ENCODE results near the gene OR52K2.

Gene OR52K2

GRCh38 chr11:4443232-4443891, 5.7 kb upstream of the OR52K2 start:
- Histone ChIP-seq H3K27ac (no peak overlapping the region), H3K4me3 (no peak overlapping the region), H3K9me3 (ENCODE audit: low read depth, low read length) (no peaks in the 10 kb centered on the region), H3K36me3 (ENCODE audit: insufficient read depth, low read length) (no peaks in the 10 kb centered on the region), H3K9ac (ENCODE audit: insufficient read length) (no peak overlapping the region)
- TF ChIP-seq POLR2AphosphoS5 (IDR thresholded peaks at IDR 0.05; ENCODE audit: borderline replicate concordance, low read depth, low read length) (no peak), EZH2 (IDR thresholded peaks at IDR 0.05) (no peak), FOXP2 (optimal IDR thresholded peaks at IDR 0.05; ENCODE audit: control extremely low read depth, extremely low read length, insufficient read depth) (no peak)
- DNase-seq (ENCODE audit: low read depth, low spot score): no peak

- no peak for DNase-seq (ENCODE audit: low read depth, low spot score)
- Histone ChIP-seq H3K9me3 (ENCODE audit: low read depth, low read length) (no peaks in the 10 kb centered on the region), H3K36me3 (ENCODE audit: insufficient read depth, low read length) (no peaks in the 10 kb centered on the region), H3K27ac (no peak overlapping the region), H3K9ac (ENCODE audit: insufficient read length) (no peak overlapping the region), H3K4me3 (no peak overlapping the region)
- TF ChIP-seq POLR2AphosphoS5 (IDR thresholded peaks at IDR 0.05; ENCODE audit: borderline replicate concordance, low read depth, low read length) (no peak), FOXP2 (optimal IDR thresholded peaks at IDR 0.05; ENCODE audit: control extremely low read depth, extremely low read length, insufficient read depth) (no peak), EZH2 (IDR thresholded peaks at IDR 0.05) (no peak)
Measured at GRCh38 chr11:4453118-4453517, 4.0 kb downstream of the OR52K2 start.

- no peaks in the 10 kb centered on the region for H3K36me3 ChIP-seq (ENCODE audit: insufficient read depth, low read length)
- no peak overlapping the region for H3K4me3 ChIP-seq
- DNase-seq (ENCODE audit: low read depth, low spot score): no peak
- no peaks in the 10 kb centered on the region for H3K9me3 ChIP-seq (ENCODE audit: low read depth, low read length)
- no peak overlapping the region for H3K27ac ChIP-seq
- H3K9ac ChIP-seq (ENCODE audit: insufficient read length): no peak overlapping the region
- TF ChIP-seq EZH2 (IDR thresholded peaks at IDR 0.05): no peak
- no peak for TF ChIP-seq POLR2AphosphoS5 (IDR thresholded peaks at IDR 0.05; ENCODE audit: borderline replicate concordance, low read depth, low read length)
- TF ChIP-seq FOXP2 (optimal IDR thresholded peaks at IDR 0.05; ENCODE audit: control extremely low read depth, extremely low read length, insufficient read depth): no peak
Measured at GRCh38 chr11:4454021-4454420, 4.9 kb downstream of the OR52K2 start.

DNA sequence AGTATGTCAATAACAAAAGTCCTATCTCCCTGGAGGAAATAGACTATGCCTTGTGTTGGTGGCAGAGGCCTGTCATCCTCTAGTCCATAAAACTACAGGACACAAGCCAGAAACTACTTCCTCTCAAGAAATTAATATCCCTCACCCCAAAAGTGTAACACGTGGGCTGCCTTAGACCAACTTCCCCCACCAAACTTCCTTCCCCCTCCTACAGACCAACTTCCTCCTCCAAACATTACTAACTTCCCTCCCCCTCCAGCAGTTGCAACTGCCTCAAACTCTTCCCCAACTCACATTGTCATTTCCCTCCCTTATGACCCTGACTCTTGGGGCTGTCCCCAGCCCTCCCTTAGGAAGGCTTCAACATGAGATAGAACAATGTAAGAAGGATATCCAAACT, 6.3 kb downstream of the OR52K2 start:
- DNase-seq (ENCODE audit: low read depth, low spot score): no peak
- Histone ChIP-seq H3K9ac (ENCODE audit: insufficient read length) (no peak overlapping the region), H3K4me3 (no peak overlapping the region), H3K9me3 (ENCODE audit: low read depth, low read length) (no peaks in the 10 kb centered on the region), H3K36me3 (ENCODE audit: insufficient read depth, low read length) (no peaks in the 10 kb centered on the region), H3K27ac (no peak overlapping the region)
- TF ChIP-seq EZH2 (IDR thresholded peaks at IDR 0.05): no peak
- no peak for TF ChIP-seq POLR2AphosphoS5 (IDR thresholded peaks at IDR 0.05; ENCODE audit: borderline replicate concordance, low read depth, low read length)
- no peak for TF ChIP-seq FOXP2 (optimal IDR thresholded peaks at IDR 0.05; ENCODE audit: control extremely low read depth, extremely low read length, insufficient read depth)

DNA sequence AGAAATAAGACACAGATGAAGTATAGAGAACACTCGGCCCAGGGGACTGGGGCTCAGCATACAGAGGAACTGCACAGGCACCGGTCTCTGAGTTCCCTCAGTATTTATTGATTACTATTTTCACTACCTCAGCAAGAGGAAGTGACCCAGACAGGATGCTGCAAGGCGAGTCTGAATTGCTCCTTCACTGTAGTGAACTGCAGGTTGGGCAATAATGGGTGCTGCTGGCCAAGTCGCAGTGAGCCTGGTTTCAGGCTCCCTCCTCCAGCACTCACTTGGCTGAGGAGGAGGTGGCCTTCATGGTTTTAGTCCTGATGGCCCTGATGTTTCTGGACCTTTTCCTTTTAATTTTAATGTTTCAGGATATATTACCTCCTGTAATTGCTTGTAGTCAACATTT, 10.4 kb downstream of the OR52K2 start:
- Histone ChIP-seq H3K27ac (no peak overlapping the region), H3K36me3 (ENCODE audit: insufficient read depth, low read length) (no peaks in the 10 kb centered on the region), H3K9ac (ENCODE audit: insufficient read length) (no peak overlapping the region), H3K9me3 (ENCODE audit: low read depth, low read length) (no peaks in the 10 kb centered on the region), H3K4me3 (no peak overlapping the region)
- TF ChIP-seq FOXP2 (optimal IDR thresholded peaks at IDR 0.05; ENCODE audit: control extremely low read depth, extremely low read length, insufficient read depth) (no peak), EZH2 (IDR thresholded peaks at IDR 0.05) (no peak), POLR2AphosphoS5 (IDR thresholded peaks at IDR 0.05; ENCODE audit: borderline replicate concordance, low read depth, low read length) (no peak)
- DNase-seq (ENCODE audit: low read depth, low spot score): no peak

DNA sequence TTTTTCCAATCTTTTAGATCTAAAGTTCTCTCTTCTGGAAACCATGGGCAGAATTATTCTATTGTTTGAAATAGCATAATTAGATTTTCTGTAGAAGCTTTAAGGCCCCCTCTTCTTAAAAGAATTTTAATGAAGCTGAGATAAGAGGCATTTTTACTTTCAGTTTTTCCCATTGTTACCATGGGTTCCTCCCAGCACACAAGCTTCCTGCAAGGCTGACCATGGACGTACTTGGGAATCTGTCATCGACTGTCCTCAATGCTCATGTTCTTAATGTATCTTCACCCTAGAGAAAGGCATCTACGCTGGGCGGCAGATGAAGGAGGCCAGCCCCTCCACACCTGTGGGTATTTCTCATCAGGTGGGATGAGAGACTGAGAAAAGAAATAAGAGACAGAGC, 11.1 kb downstream of the OR52K2 start:
- no peak overlapping the region for H3K4me3 ChIP-seq
- TF ChIP-seq EZH2 (IDR thresholded peaks at IDR 0.05) (no peak), FOXP2 (optimal IDR thresholded peaks at IDR 0.05; ENCODE audit: control extremely low read depth, extremely low read length, insufficient read depth) (no peak)
- no peak overlapping the region for H3K9ac ChIP-seq (ENCODE audit: insufficient read length)
- H3K9me3 ChIP-seq (ENCODE audit: low read depth, low read length): no peaks in the 10 kb centered on the region
- DNase-seq (ENCODE audit: low read depth, low spot score): no peak
- no peak overlapping the region for H3K27ac ChIP-seq
- no peaks in the 10 kb centered on the region for H3K36me3 ChIP-seq (ENCODE audit: insufficient read depth, low read length)

- H3K9me3 ChIP-seq (ENCODE audit: low read depth, low read length): no peaks in the 10 kb centered on the region
- no peak overlapping the region for H3K27ac ChIP-seq
- H3K36me3 ChIP-seq (ENCODE audit: insufficient read depth, low read length): no peaks in the 10 kb centered on the region
- no peak overlapping the region for H3K9ac ChIP-seq (ENCODE audit: insufficient read length)
- TF ChIP-seq FOXP2 (optimal IDR thresholded peaks at IDR 0.05; ENCODE audit: control extremely low read depth, extremely low read length, insufficient read depth) (no peak), EZH2 (IDR thresholded peaks at IDR 0.05) (no peak), POLR2AphosphoS5 (IDR thresholded peaks at IDR 0.05; ENCODE audit: borderline replicate concordance, low read depth, low read length) (no peak)
- H3K4me3 ChIP-seq: no peak overlapping the region
- no peak for DNase-seq (ENCODE audit: low read depth, low spot score)
Measured at GRCh38 chr11:4464216-4465159, 15.4 kb downstream of the OR52K2 start.

DNA sequence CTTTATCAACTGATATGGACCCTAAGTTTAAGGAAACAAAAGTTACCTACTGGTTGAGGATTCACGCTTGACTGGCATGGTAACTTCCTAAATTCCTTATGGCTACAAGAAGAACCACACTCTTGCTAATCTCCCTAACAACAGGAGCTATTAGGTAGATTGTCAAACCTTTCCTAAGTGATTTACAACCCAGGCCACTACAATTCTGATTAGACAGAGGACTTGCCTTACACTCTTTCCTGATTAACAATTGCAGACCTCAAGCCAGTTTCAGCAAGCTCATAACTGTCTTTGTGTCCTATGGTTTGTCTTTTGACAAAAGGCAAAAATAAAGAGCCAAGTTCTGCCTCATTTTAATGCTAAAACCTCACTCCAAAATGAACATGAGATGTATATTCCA, 16.3 kb downstream of the OR52K2 start:
- TF ChIP-seq EZH2 (IDR thresholded peaks at IDR 0.05) (no peak), FOXP2 (optimal IDR thresholded peaks at IDR 0.05; ENCODE audit: control extremely low read depth, extremely low read length, insufficient read depth) (no peak), POLR2AphosphoS5 (IDR thresholded peaks at IDR 0.05; ENCODE audit: borderline replicate concordance, low read depth, low read length) (no peak)
- no peak overlapping the region for H3K9ac ChIP-seq (ENCODE audit: insufficient read length)

More for the DNA sequence above, 16.3 kb downstream of the OR52K2 start:
- DNase-seq (ENCODE audit: low read depth, low spot score): no peak
- H3K27ac ChIP-seq: no peak overlapping the region
- H3K9me3 ChIP-seq (ENCODE audit: low read depth, low read length): no peaks in the 10 kb centered on the region
- H3K4me3 ChIP-seq: no peak overlapping the region
- no peaks in the 10 kb centered on the region for H3K36me3 ChIP-seq (ENCODE audit: insufficient read depth, low read length)

Measured in SK-N-MC (cell line).